DOHH2 (cell line): ENCODE results near the gene ATP13A1.
A peak's percentile ranks its signal among the peaks of the same experiment; 100 is the strongest.

ENCODE experiments used
- H3F3A ChIP-seq: fragments of 200-600 bp; sonication (generic), shearing (Covaris generic); 2 replicates; pipeline ENCODE4 v1.6.0; 2016; ENCODE audit warnings: antibody characterized with exemption, mild to moderate bottlenecking; ENCODE audit not compliant: control insufficient read depth, insufficient read depth
- H3K27ac ChIP-seq: fragments of 200-600 bp; sonication (generic); 2 replicates; pipeline ENCODE4 v1.5.1; 2014; ENCODE audit warnings: low read depth, mild to moderate bottlenecking, low read length, moderate library complexity
- H3K27me3 ChIP-seq: fragments of 200-600 bp; sonication (generic); 2 replicates; pipeline ENCODE4 v1.6.1; 2014; ENCODE audit warnings: mild to moderate bottlenecking, low read length, mixed read lengths; ENCODE audit not compliant: control insufficient read depth
- H3K36me3 ChIP-seq: fragments of 200-600 bp; sonication (generic); 2 replicates; pipeline ENCODE4 v1.6.1; 2014; ENCODE audit warnings: mild to moderate bottlenecking, low read length, moderate library complexity, mixed read lengths; ENCODE audit not compliant: control insufficient read depth
- H3K4me1 ChIP-seq: fragments of 200-600 bp; sonication (generic); 2 replicates; pipeline ENCODE4 v1.6.1; 2014; ENCODE audit warnings: mild to moderate bottlenecking, low read length, mixed read lengths; ENCODE audit not compliant: control insufficient read depth
- H3K4me2 ChIP-seq: fragments of 200-600 bp; sonication (generic); 2 replicates; pipeline ENCODE4 v1.6.0; 2014; ENCODE audit warnings: mild to moderate bottlenecking, low read length, moderate library complexity
- H3K4me3 ChIP-seq: fragments of 200-600 bp; sonication (generic); 2 replicates; pipeline ENCODE4 v1.5.1; 2014; ENCODE audit warnings: mild to moderate bottlenecking, low read length, mixed read lengths
- H3K79me2 ChIP-seq: fragments of 200-600 bp; sonication (generic); 2 replicates; pipeline ENCODE4 v1.6.1; 2014; ENCODE audit warnings: mild to moderate bottlenecking, low read length, mixed read lengths; ENCODE audit not compliant: control insufficient read depth
- H3K9me2 ChIP-seq: fragments of 200-600 bp; sonication (generic); replicated peaks from 2 replicates; pipeline ENCODE4 v1.6.1; 2014; ENCODE audit warnings: mild to moderate bottlenecking, low read length, mixed read lengths; ENCODE audit not compliant: control insufficient read depth
- H3K9me3 ChIP-seq: fragments of 200-600 bp; sonication (generic); 2 replicates; pipeline ENCODE4 v1.6.1; 2014; ENCODE audit warnings: antibody characterized with exemption, low read length, mixed read lengths; ENCODE audit not compliant: control insufficient read depth, insufficient read depth
- H4K20me1 ChIP-seq: fragments of 200-600 bp; sonication (generic); 2 replicates; pipeline ENCODE4 v1.6.0; 2014; ENCODE audit warnings: low read depth, mild to moderate bottlenecking, antibody characterized with exemption, low read length, moderate library complexity; ENCODE audit not compliant: control insufficient read depth, insufficient read depth
- EZH2phosphoT487 ChIP-seq: fragments of 200-600 bp; sonication (generic); IDR thresholded peaks from 2 replicates; pipeline ENCODE4 v1.6.1; 2017; ENCODE audit warnings: borderline replicate concordance, mild to moderate bottlenecking, antibody characterized with exemption, low read length, moderate library complexity, mixed read lengths
- TF ChIP-seq, protein P1 (sequence below): fragments of 200-600 bp; sonication (generic); IDR thresholded peaks from one replicate; pipeline ENCODE4 v1.5.1; 2014; ENCODE audit warnings: antibody characterized with exemption, mild to moderate bottlenecking, low read depth, low read length; ENCODE audit not compliant: poor library complexity, severe bottlenecking

The ATP13A1 gene

GRCh38 chr19:19662871-19663255, 613 bp downstream of the ATP13A1 start:
- Histone ChIP-seq H3K27me3 (no peaks in the 10 kb centered on the region), H3K9me3 (no peaks in the 10 kb centered on the region), H3K9me2 (no peaks in the 10 kb centered on the region), H3K79me2 (peaks cover 83% of the 10 kb centered on the region), H3K36me3 (peaks cover 46% of the 10 kb centered on the region), H3K4me2 (peak overlapping the region; percentile 87), H3F3A (peaks cover 22% of the 10 kb centered on the region), H3K4me3 (peak overlapping the region; percentile 87), H3K4me1 (peaks cover 48% of the 10 kb centered on the region), H3K27ac (peak overlapping the region; percentile 85), H4K20me1 (peaks cover 7% of the 10 kb centered on the region)
- TF ChIP-seq EZH2phosphoT487: no peak
- TF ChIP-seq, protein P1, sequence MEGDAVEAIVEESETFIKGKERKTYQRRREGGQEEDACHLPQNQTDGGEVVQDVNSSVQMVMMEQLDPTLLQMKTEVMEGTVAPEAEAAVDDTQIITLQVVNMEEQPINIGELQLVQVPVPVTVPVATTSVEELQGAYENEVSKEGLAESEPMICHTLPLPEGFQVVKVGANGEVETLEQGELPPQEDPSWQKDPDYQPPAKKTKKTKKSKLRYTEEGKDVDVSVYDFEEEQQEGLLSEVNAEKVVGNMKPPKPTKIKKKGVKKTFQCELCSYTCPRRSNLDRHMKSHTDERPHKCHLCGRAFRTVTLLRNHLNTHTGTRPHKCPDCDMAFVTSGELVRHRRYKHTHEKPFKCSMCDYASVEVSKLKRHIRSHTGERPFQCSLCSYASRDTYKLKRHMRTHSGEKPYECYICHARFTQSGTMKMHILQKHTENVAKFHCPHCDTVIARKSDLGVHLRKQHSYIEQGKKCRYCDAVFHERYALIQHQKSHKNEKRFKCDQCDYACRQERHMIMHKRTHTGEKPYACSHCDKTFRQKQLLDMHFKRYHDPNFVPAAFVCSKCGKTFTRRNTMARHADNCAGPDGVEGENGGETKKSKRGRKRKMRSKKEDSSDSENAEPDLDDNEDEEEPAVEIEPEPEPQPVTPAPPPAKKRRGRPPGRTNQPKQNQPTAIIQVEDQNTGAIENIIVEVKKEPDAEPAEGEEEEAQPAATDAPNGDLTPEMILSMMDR: no peak

GRCh38 chr19:19662344-19662743, 1.1 kb downstream of the ATP13A1 start:
- Histone ChIP-seq H3K4me2 (peak overlapping the region; percentile 87), H3K27ac (peak overlapping the region; percentile 85), H3K4me1 (peaks cover 42% of the 10 kb centered on the region), H3K9me2 (no peaks in the 10 kb centered on the region), H3K9me3 (no peaks in the 10 kb centered on the region), H3K4me3 (peak overlapping the region; percentile 87), H3K27me3 (no peaks in the 10 kb centered on the region), H3F3A (peaks cover 17% of the 10 kb centered on the region), H3K36me3 (peaks cover 51% of the 10 kb centered on the region), H4K20me1 (peaks cover 7% of the 10 kb centered on the region), H3K79me2 (peaks cover 83% of the 10 kb centered on the region)
- no peak for TF ChIP-seq EZH2phosphoT487
- TF ChIP-seq, protein P1: no peak

DNA sequence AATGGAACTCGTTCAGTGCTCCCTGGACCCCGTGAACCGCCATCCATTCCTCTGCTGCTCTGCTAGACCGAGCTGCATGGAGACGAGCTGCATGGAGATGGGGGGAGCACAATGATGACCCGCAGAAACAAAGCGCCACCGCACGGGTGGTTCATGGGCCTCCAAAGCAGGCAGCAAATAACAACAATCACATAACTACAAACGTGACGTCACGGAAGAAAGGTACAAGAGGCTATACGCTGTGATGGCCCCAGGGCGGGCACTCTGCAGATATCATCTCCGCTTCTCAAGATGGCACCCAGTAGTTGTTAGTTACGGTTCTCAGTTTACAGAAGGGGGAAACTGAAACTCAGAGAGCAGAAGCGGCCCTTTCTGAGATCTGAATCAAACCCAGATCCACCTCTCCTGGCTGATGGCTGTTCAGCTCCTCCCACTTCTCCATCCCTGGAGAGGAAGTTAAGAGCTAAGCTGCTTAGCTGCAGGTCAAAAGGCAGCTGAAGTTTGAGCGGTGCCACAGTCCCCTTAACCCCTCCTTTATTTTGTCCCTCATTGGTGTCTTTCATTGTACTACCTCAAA, 1.7 kb downstream of the ATP13A1 start:
- Histone ChIP-seq H3K79me2 (peaks cover 80% of the 10 kb centered on the region), H3F3A (peaks cover 12% of the 10 kb centered on the region), H3K4me2 (peak overlapping the region; percentile 87), H4K20me1 (peaks cover 7% of the 10 kb centered on the region), H3K36me3 (peaks cover 57% of the 10 kb centered on the region), H3K4me3 (peak overlapping the region; percentile 87), H3K9me2 (no peaks in the 10 kb centered on the region), H3K27me3 (no peaks in the 10 kb centered on the region), H3K9me3 (no peaks in the 10 kb centered on the region), H3K4me1 (peaks cover 37% of the 10 kb centered on the region), H3K27ac (peak overlapping the region; percentile 85)
- no peak for TF ChIP-seq EZH2phosphoT487
- TF ChIP-seq, protein P1: no peak
